Nephron progenitor cell (in vitro differentiated cells): ENCODE data around the gene RNF212.

Source experiments
- DNase-seq: peaks from one replicate; pipeline ENCODE4 v3.0.0; 2021
- H3K27ac Mint-ChIP-seq: 2 replicates; pipeline ENCODE4 v1.8.0; 2021; ENCODE audit warnings: mild to moderate bottlenecking, moderate library complexity, mixed read lengths
- H3K27me3 Mint-ChIP-seq: 2 replicates; pipeline ENCODE4 v1.8.0; 2021; ENCODE audit warnings: mild to moderate bottlenecking, low read depth, mixed read lengths; ENCODE audit not compliant: poor library complexity
- H3K36me3 Mint-ChIP-seq: 2 replicates; pipeline ENCODE4 v1.8.0; 2021; ENCODE audit warnings: low read depth, mixed read lengths
- H3K4me1 Mint-ChIP-seq: 2 replicates; pipeline ENCODE4 v1.8.0; 2021; ENCODE audit warnings: mixed read lengths
- H3K4me3 Mint-ChIP-seq: 2 replicates; pipeline ENCODE4 v1.8.0; 2021; ENCODE audit warnings: mild to moderate bottlenecking, moderate library complexity, mixed read lengths
- H3K9me3 Mint-ChIP-seq: 2 replicates; pipeline ENCODE4 v1.8.0; 2021; ENCODE audit warnings: mild to moderate bottlenecking, moderate library complexity, mixed read lengths
- TF ChIP-seq, protein P1 (sequence below): fragments of 200-600 bp; sonication (generic); IDR thresholded peaks from 2 replicates; pipeline ENCODE4 v1.5.0; 2021; ENCODE audit warnings: antibody characterized with exemption

Gene RNF212

GRCh38 chr4:1065732-1066131, 47.6 kb downstream of the RNF212 start:
- Mint-ChIP-seq H3K4me1 (peaks cover 15% of the 10 kb centered on the region), H3K9me3 (peaks cover 12% of the 10 kb centered on the region), H3K27ac (no peak overlapping the region), H3K36me3 (no peaks in the 10 kb centered on the region), H3K4me3 (no peak overlapping the region), H3K27me3 (peaks cover 90% of the 10 kb centered on the region)
- DNase-seq = no peak
- TF ChIP-seq, protein P1, sequence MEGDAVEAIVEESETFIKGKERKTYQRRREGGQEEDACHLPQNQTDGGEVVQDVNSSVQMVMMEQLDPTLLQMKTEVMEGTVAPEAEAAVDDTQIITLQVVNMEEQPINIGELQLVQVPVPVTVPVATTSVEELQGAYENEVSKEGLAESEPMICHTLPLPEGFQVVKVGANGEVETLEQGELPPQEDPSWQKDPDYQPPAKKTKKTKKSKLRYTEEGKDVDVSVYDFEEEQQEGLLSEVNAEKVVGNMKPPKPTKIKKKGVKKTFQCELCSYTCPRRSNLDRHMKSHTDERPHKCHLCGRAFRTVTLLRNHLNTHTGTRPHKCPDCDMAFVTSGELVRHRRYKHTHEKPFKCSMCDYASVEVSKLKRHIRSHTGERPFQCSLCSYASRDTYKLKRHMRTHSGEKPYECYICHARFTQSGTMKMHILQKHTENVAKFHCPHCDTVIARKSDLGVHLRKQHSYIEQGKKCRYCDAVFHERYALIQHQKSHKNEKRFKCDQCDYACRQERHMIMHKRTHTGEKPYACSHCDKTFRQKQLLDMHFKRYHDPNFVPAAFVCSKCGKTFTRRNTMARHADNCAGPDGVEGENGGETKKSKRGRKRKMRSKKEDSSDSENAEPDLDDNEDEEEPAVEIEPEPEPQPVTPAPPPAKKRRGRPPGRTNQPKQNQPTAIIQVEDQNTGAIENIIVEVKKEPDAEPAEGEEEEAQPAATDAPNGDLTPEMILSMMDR = no peak

DNA sequence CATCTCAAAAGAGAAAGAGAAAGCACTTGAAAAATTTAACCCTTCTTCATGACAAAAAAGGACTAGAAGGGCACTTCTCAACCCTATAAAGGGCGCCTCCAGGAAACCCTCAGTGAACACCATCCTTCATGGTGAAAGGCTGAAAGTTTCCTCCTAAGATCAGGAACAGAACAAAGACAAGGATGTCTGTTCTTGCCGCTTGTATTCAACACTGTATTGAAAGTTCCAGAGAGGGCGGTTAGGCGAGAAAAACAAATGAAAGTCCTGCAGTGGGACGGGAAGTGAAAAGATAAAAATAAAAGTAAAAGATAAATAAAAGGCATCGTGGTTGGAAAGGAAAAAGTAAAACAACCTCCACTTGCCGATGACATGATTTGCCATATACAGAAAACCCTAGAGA, 50.9 kb downstream of the RNF212 start:
- DNase-seq = no peak
- no peaks in the 10 kb centered on the region for H3K9me3 Mint-ChIP-seq
- H3K4me1 Mint-ChIP-seq = peaks cover 22% of the 10 kb centered on the region
- peaks cover 81% of the 10 kb centered on the region for H3K27me3 Mint-ChIP-seq
- TF ChIP-seq, protein P1 = no peak
- no peak overlapping the region for H3K27ac Mint-ChIP-seq
- no peak overlapping the region for H3K4me3 Mint-ChIP-seq
- H3K36me3 Mint-ChIP-seq = no peaks in the 10 kb centered on the region

DNA sequence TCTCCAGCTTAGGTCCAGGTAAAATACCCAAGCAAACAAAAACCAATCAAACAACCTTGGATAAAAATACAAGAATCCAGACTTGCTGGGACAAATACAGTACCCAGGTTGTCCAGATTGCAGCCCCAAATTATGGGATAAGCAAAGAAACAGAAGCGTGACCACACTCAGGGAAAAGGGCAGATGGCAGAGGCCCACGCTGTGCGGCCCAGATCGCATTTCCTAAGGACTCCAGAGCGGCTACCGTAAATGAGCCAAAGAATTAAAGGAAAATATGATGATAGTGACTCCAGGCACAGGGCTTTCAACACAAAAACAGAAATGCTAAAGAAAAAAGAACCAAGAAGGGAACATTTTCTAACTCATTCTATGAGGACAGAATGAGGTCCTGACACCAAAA, 51.6 kb downstream of the RNF212 start:
- Mint-ChIP-seq H3K4me1 (peaks cover 22% of the 10 kb centered on the region), H3K27ac (no peak overlapping the region), H3K36me3 (no peaks in the 10 kb centered on the region), H3K4me3 (no peak overlapping the region), H3K27me3 (peaks cover 74% of the 10 kb centered on the region), H3K9me3 (no peaks in the 10 kb centered on the region)
- DNase-seq = no peak
- TF ChIP-seq, protein P1 = no peak

GRCh38 chr4:1061056-1061700, 52.2 kb downstream of the RNF212 start:
- Mint-ChIP-seq H3K4me3 (no peak overlapping the region), H3K27me3 (peaks cover 72% of the 10 kb centered on the region), H3K27ac (no peak overlapping the region), H3K9me3 (no peaks in the 10 kb centered on the region), H3K4me1 (peaks cover 26% of the 10 kb centered on the region), H3K36me3 (no peaks in the 10 kb centered on the region)
- TF ChIP-seq, protein P1 = no peak
- no peak for DNase-seq

DNA sequence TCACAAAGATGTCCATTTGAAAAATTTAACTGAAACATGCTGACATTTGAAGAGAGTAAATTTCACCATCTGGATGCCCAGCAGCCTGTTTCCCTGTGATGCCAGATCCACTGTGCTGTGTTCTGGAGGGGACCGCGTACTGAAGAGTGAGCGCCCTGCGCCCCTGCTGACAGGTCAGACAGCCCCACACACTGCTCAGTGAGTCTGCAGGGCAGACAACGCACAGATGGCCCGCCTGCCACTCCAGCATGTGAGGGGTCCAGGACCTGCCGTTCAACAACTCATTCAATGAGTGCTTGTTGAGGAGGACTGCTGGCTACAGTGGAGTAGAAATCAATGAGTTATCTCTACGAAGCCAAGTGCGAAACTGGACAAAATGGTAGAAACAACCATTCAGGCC, 52.7 kb downstream of the RNF212 start:
- no peaks in the 10 kb centered on the region for H3K9me3 Mint-ChIP-seq
- no peak overlapping the region for H3K27ac Mint-ChIP-seq
- H3K27me3 Mint-ChIP-seq = peaks cover 72% of the 10 kb centered on the region
- TF ChIP-seq, protein P1 = no peak
- H3K4me3 Mint-ChIP-seq = no peak overlapping the region
- no peaks in the 10 kb centered on the region for H3K36me3 Mint-ChIP-seq
- peaks cover 31% of the 10 kb centered on the region for H3K4me1 Mint-ChIP-seq
- no peak for DNase-seq

DNA sequence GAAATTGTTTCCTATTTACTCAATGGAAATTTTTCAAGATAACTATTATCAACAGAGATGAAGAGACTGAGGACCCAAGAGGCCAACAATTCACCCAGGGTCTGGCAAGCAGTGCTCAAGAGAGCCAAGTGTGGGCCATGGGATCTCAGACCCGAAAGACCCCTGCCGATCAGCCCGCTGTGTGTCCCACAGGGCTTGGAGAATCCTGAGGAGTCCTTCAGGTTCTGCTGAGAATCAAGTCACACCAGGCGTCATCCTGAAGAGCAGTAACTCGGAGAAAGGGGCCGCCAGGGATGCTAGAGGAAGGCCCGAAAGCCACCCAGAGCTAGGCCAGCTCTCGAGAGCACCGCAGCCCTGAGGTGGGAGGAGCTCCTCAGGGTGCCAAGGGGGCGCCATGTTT, 53.2 kb downstream of the RNF212 start:
- TF ChIP-seq, protein P1 = no peak
- no peaks in the 10 kb centered on the region for H3K36me3 Mint-ChIP-seq
- no peak for DNase-seq
- no peak overlapping the region for H3K4me3 Mint-ChIP-seq
- H3K9me3 Mint-ChIP-seq = no peaks in the 10 kb centered on the region
- no peak overlapping the region for H3K27ac Mint-ChIP-seq
- peaks cover 31% of the 10 kb centered on the region for H3K4me1 Mint-ChIP-seq
- peaks cover 71% of the 10 kb centered on the region for H3K27me3 Mint-ChIP-seq
